IPS DF 6.9 (cell line): ENCODE data around the gene TMEM260.
"Not testable (repeated sequence)": the region's sequence is repeated elsewhere in the genome, so short reads cannot be mapped to it uniquely, and the experiment has no call there.

Source experiments
- DNase-seq: peaks from one replicate; pipeline ENCODE4 v3.0.0-alpha.2; 2013; ENCODE audit warnings: low read depth, low spot score
- H3K27ac ChIP-seq: one replicate; pipeline ENCODE4 v1.5.1; 2013; ENCODE audit warnings: low read length, control low read depth
- H3K27me3 ChIP-seq: 2 replicates; pipeline ENCODE4 v1.6.1; 2013; ENCODE audit warnings: mild to moderate bottlenecking, low read length; ENCODE audit not compliant: control insufficient read depth, insufficient read depth
- H3K36me3 ChIP-seq: 2 replicates; pipeline ENCODE4 v1.6.1; 2013; ENCODE audit warnings: low read length; ENCODE audit not compliant: control insufficient read depth, insufficient read depth
- H3K4me1 ChIP-seq: 2 replicates; pipeline ENCODE4 v1.6.1; 2013; ENCODE audit warnings: low read length; ENCODE audit not compliant: control insufficient read depth, insufficient read depth
- H3K4me3 ChIP-seq: 2 replicates; pipeline ENCODE4 v1.5.1; 2013; ENCODE audit warnings: mild to moderate bottlenecking, low read length
- H3K9me3 ChIP-seq: 2 replicates; pipeline ENCODE4 v1.6.1; 2013; ENCODE audit warnings: low read length, inconsistent platforms; ENCODE audit not compliant: control insufficient read depth, insufficient read depth
- WGBS: extraction: QIAGEN DNeasy Blood & Tissue Kit; methylation state at CpG from one replicate; pipeline ENCODE4 v1.1.7; 2013; ENCODE audit warnings: mixed read lengths, missing lambda C conversion rate; ENCODE audit not compliant: insufficient read length, insufficient coverage; 5-methylcytosine and 5-hydroxymethylcytosine counted together

Gene TMEM260

GRCh38 chr14:56594428-56594827, 14.8 kb downstream of the TMEM260 start:
- Histone ChIP-seq H3K27ac (no peak overlapping the region), H3K36me3 (no peaks in the 10 kb centered on the region), H3K27me3 (no peaks in the 10 kb centered on the region), H3K4me1 (no peaks in the 10 kb centered on the region), H3K9me3 (no peaks in the 10 kb centered on the region), H3K4me3 (no peak overlapping the region)
- no peak for DNase-seq
- no CpG with 5 or more reads among the region's 1 CpG for WGBS

GRCh38 chr14:56598519-56598918, 18.9 kb downstream of the TMEM260 start:
- H3K27ac ChIP-seq = no peak overlapping the region
- H3K9me3 ChIP-seq = no peaks in the 10 kb centered on the region
- H3K36me3 ChIP-seq = no peaks in the 10 kb centered on the region
- H3K4me1 ChIP-seq = no peaks in the 10 kb centered on the region
- DNase-seq = no peak
- no CpG with 5 or more reads among the region's 1 CpG for WGBS
- no peaks in the 10 kb centered on the region for H3K27me3 ChIP-seq
- no peak overlapping the region for H3K4me3 ChIP-seq

- no peaks in the 10 kb centered on the region for H3K27me3 ChIP-seq
- no peaks in the 10 kb centered on the region for H3K36me3 ChIP-seq
- H3K27ac ChIP-seq = no peak overlapping the region
- no peak for DNase-seq
- no peak overlapping the region for H3K4me3 ChIP-seq
- no CpG with 5 or more reads among the region's 2 CpGs for WGBS
- H3K4me1 ChIP-seq = no peaks in the 10 kb centered on the region
- no peaks in the 10 kb centered on the region for H3K9me3 ChIP-seq
Measured at GRCh38 chr14:56603648-56604047, 24.1 kb downstream of the TMEM260 start.

GRCh38 chr14:56608689-56609088, 29.1 kb downstream of the TMEM260 start:
- H3K27me3 ChIP-seq = no peaks in the 10 kb centered on the region
- no peaks in the 10 kb centered on the region for H3K9me3 ChIP-seq
- no peak overlapping the region for H3K4me3 ChIP-seq
- H3K4me1 ChIP-seq = no peaks in the 10 kb centered on the region
- WGBS = no CpG with 5 or more reads among the region's 2 CpGs
- no peaks in the 10 kb centered on the region for H3K36me3 ChIP-seq
- DNase-seq = no peak
- no peak overlapping the region for H3K27ac ChIP-seq

- H3K4me1 ChIP-seq, H3K9me3 ChIP-seq, H3K27ac ChIP-seq, H3K4me3 ChIP-seq, H3K36me3 ChIP-seq, DNase-seq, H3K27me3 ChIP-seq: not testable (repeated sequence)
- no CpG with 5 or more reads among the region's 2 CpGs for WGBS
Measured at GRCh38 chr14:56611663-56612062, 32.1 kb downstream of the TMEM260 start.

GRCh38 chr14:56617084-56617483, 37.5 kb downstream of the TMEM260 start:
- Histone ChIP-seq H3K36me3 (no peaks in the 10 kb centered on the region), H3K9me3 (no peaks in the 10 kb centered on the region), H3K4me3 (no peak overlapping the region), H3K27ac (no peak overlapping the region), H3K27me3 (no peaks in the 10 kb centered on the region), H3K4me1 (no peaks in the 10 kb centered on the region)
- DNase-seq = no peak

- Histone ChIP-seq H3K9me3 (no peaks in the 10 kb centered on the region), H3K27me3 (no peaks in the 10 kb centered on the region), H3K36me3 (peaks cover 5% of the 10 kb centered on the region; the same call in 1 of the 2 replicates), H3K27ac (no peak overlapping the region), H3K4me3 (no peak overlapping the region), H3K4me1 (no peaks in the 10 kb centered on the region)
- no peak for DNase-seq
- no CpG with 5 or more reads among the region's 3 CpGs for WGBS
Measured at GRCh38 chr14:56630707-56631106, 51.1 kb downstream of the TMEM260 start.

GRCh38 chr14:56632195-56632594, 52.6 kb downstream of the TMEM260 start:
- Histone ChIP-seq H3K4me3 (no peak overlapping the region), H3K27me3 (no peaks in the 10 kb centered on the region), H3K27ac (no peak overlapping the region), H3K36me3 (peaks cover 7% of the 10 kb centered on the region; the same call in 1 of the 2 replicates), H3K4me1 (no peaks in the 10 kb centered on the region), H3K9me3 (no peaks in the 10 kb centered on the region)
- no CpG with 5 or more reads among the region's 2 CpGs for WGBS
- DNase-seq = no peak

- no peak for DNase-seq
- no CpG with 5 or more reads among the region's 1 CpG for WGBS
- Histone ChIP-seq H3K4me1 (no peaks in the 10 kb centered on the region), H3K36me3 (peaks cover 7% of the 10 kb centered on the region; the same call in 1 of the 2 replicates), H3K27ac (no peak overlapping the region), H3K4me3 (no peak overlapping the region), H3K27me3 (no peaks in the 10 kb centered on the region), H3K9me3 (no peaks in the 10 kb centered on the region)
Measured at GRCh38 chr14:56633544-56633943, 53.9 kb downstream of the TMEM260 start.

GRCh38 chr14:56635041-56635440, 55.4 kb downstream of the TMEM260 start:
- H3K4me3 ChIP-seq = no peak overlapping the region
- no peak overlapping the region for H3K27ac ChIP-seq
- H3K4me1 ChIP-seq = no peaks in the 10 kb centered on the region
- DNase-seq = no peak
- no CpG with 5 or more reads among the region's 2 CpGs for WGBS
- H3K9me3 ChIP-seq = peaks cover 3% of the 10 kb centered on the region; the same call in 1 of the 2 replicates
- H3K27me3 ChIP-seq = no peaks in the 10 kb centered on the region
- H3K36me3 ChIP-seq = peaks cover 17% of the 10 kb centered on the region; the same call in 1 of the 2 replicates

GRCh38 chr14:56647493-56647892, 67.9 kb downstream of the TMEM260 start:
- WGBS = no CpG with 5 or more reads among the region's 2 CpGs
- DNase-seq = no peak
- Histone ChIP-seq H3K4me3 (no peak overlapping the region), H3K4me1 (no peaks in the 10 kb centered on the region), H3K9me3 (no peaks in the 10 kb centered on the region), H3K27me3 (no peaks in the 10 kb centered on the region), H3K36me3 (no peaks in the 10 kb centered on the region), H3K27ac (no peak overlapping the region)
